PC-9 (cell line): ENCODE data around the gene LEFTY1. TPM values are rescaled to one million over a fixed set of nuclear protein-coding genes. Genes with fewer than 3 reads are reported as not detected.

Experiments
- BruUV-seq: library from RNA; stranded (reverse); fragments of 400-500 nt; replicated peaks from 2 replicates; lab custom pipeline; 2021; lab: Mats Ljungman, UMichigan
- CTCF ChIA-PET: fragments of 300-600 bp; sonication (Branson Sonifier 250); formaldehyde crosslinking; loops from one replicate; lab custom pipeline; 2022; ENCODE audit warnings: antibody characterized with exemption; lab: Charles Lee
- POLR2A ChIA-PET: fragments of 300-600 bp; sonication (Branson Sonifier 250); formaldehyde crosslinking; loops from one replicate; lab custom pipeline; 2022; ENCODE audit warnings: antibody characterized with exemption; ENCODE audit not compliant: unreplicated experiment; lab: Charles Lee
- DNase-seq, 2 experiments: peaks; one replicate each; pipeline versions ENCODE4 v3.0.0 to v3.0.0-alpha.2; 2015 to 2022; ENCODE audit warnings: mixed read lengths in 1 of 2
- H2AFZ ChIP-seq: fragments of 200-600 bp; sonication (generic); 2 replicates; pipeline ENCODE4 v1.8.1; 2017; ENCODE audit warnings: antibody characterized with exemption
- H3F3A ChIP-seq: fragments of 200-600 bp; sonication (generic); 2 replicates; pipeline ENCODE4 v1.8.1; 2017; ENCODE audit warnings: antibody characterized with exemption, mild to moderate bottlenecking, low read depth; ENCODE audit not compliant: insufficient read depth
- H3K27ac ChIP-seq: fragments of 200-600 bp; sonication (generic); 2 replicates; pipeline ENCODE4 v1.6.1; 2016; ENCODE audit warnings: mixed run types
- H3K27me3 ChIP-seq: fragments of 200-600 bp; sonication (generic); 2 replicates; pipeline ENCODE4 v1.6.1; 2016; ENCODE audit warnings: low read depth, mixed run types; ENCODE audit not compliant: insufficient read depth
- H3K36me3 ChIP-seq: fragments of 200-600 bp; sonication (generic); 2 replicates; pipeline ENCODE4 v1.6.1; 2016; ENCODE audit warnings: low read depth, mixed run types
- H3K4me1 ChIP-seq: fragments of 200-600 bp; sonication (generic); replicated peaks from 2 replicates; pipeline ENCODE4 v1.6.1; 2016; ENCODE audit warnings: mixed run types; ENCODE audit not compliant: insufficient read depth
- H3K4me2 ChIP-seq: fragments of 200-600 bp; sonication (generic); 2 replicates; pipeline ENCODE4 v1.6.1; 2017; ENCODE audit warnings: mixed run types
- H3K4me3 ChIP-seq: fragments of 200-600 bp; sonication (generic); 2 replicates; pipeline ENCODE4 v1.6.1; 2016; ENCODE audit warnings: mixed run types
- H3K79me2 ChIP-seq: fragments of 200-600 bp; sonication (generic); 2 replicates; pipeline ENCODE4 v1.6.1; 2017; ENCODE audit warnings: low read depth, mixed run types
- H3K9me2 ChIP-seq: fragments of 200-600 bp; sonication (generic); 2 replicates; pipeline ENCODE4 v1.8.1; 2017; ENCODE audit warnings: mild to moderate bottlenecking; ENCODE audit not compliant: insufficient read depth
- H3K9me3 ChIP-seq: fragments of 200-600 bp; sonication (generic); 2 replicates; pipeline ENCODE4 v1.8.1; 2016; ENCODE audit warnings: low read depth; ENCODE audit not compliant: insufficient read depth
- H4K20me1 ChIP-seq: fragments of 200-600 bp; sonication (generic); 2 replicates; pipeline ENCODE4 v1.8.1; 2017; ENCODE audit not compliant: insufficient read depth
- CTCF ChIP-seq: fragments of 200-600 bp; sonication (generic); conservative IDR thresholded peaks from 2 replicates; pipeline ENCODE4 v1.6.1; 2017; ENCODE audit warnings: mixed run types, antibody characterized with exemption, mild to moderate bottlenecking, moderate library complexity
- EZH2 ChIP-seq: fragments of 200-600 bp; sonication (generic); IDR thresholded peaks from 2 replicates; pipeline ENCODE4 v1.8.0; 2017; ENCODE audit warnings: antibody characterized with exemption, low read depth
- intact Hi-C: fragments of 100-400 bp; cut with micrococcal nuclease; formaldehyde crosslinking; loops from one replicate; pipeline ENCODE4 v1.10.0; 2022; ENCODE audit not compliant: unreplicated experiment
- total RNA-seq: library from RNA; stranded (reverse); gene quantifications from 2 replicates; pipeline ENCODE4 v1.2.3, GENCODE V29; 2021

Gene LEFTY1
- total RNA-seq, 1 experiment from 2014 or later, result not detected

GRCh38 chr1:225917536-225917935 is 28.6 kb upstream of the LEFTY1 start:
- H3K27ac ChIP-seq, result peak overlapping the region; percentile 16; the same call in 1 of the 2 replicates
- no peak overlapping the region for H2AFZ ChIP-seq
- DNase-seq, result no peak
- H3K4me3 ChIP-seq, result no peak overlapping the region
- no peaks in the 10 kb centered on the region for H3K9me2 ChIP-seq
- peaks cover 26% of the 10 kb centered on the region for H3K36me3 ChIP-seq
- no peak for TF ChIP-seq EZH2
- no peak for TF ChIP-seq CTCF
- H3K79me2 ChIP-seq, result peaks cover 21% of the 10 kb centered on the region
- ChIA-PET CTCF (interaction anchor here (0.6 kb wide), 1 partner anchor 89 kb away, joined by 3 read pairs; no protein-coding TSS in a partner anchor), POLR2A (interaction anchor here (0.7 kb wide), 1 partner anchor 449 kb away, joined by 6 read pairs; no protein-coding TSS in a partner anchor)
- peaks cover 16% of the 10 kb centered on the region; the same call in 1 of the 2 replicates for H3F3A ChIP-seq
- intact Hi-C loops, result no loop called here
- H4K20me1 ChIP-seq, result 0 out of 2 replicates have a peak, but pooled peaks cover 5% of the 10 kb centered on the region
- peaks cover 8% of the 10 kb centered on the region for H3K4me1 ChIP-seq
- H3K27me3 ChIP-seq, result no peaks in the 10 kb centered on the region
- H3K9me3 ChIP-seq, result no peaks in the 10 kb centered on the region
- no peak overlapping the region for H3K4me2 ChIP-seq
- BruUV-seq, result no TSS peak

GRCh38 chr1:225917101-225917500 is 28.2 kb upstream of the LEFTY1 start:
- no peak for DNase-seq
- Histone ChIP-seq H3K27ac (no peak overlapping the region), H3F3A (peaks cover 12% of the 10 kb centered on the region; the same call in 1 of the 2 replicates), H3K27me3 (no peaks in the 10 kb centered on the region), H4K20me1 (0 out of 2 replicates have a peak, but pooled peaks cover 5% of the 10 kb centered on the region), H3K4me1 (peaks cover 4% of the 10 kb centered on the region), H3K9me3 (no peaks in the 10 kb centered on the region), H3K79me2 (peaks cover 16% of the 10 kb centered on the region), H3K9me2 (no peaks in the 10 kb centered on the region), H3K36me3 (peaks cover 25% of the 10 kb centered on the region), H2AFZ (no peak overlapping the region), H3K4me3 (no peak overlapping the region), H3K4me2 (no peak overlapping the region)
- BruUV-seq, result no TSS peak
- no peak for TF ChIP-seq CTCF
- TF ChIP-seq EZH2, result no peak
- intact Hi-C loops, result no loop called here
- POLR2A ChIA-PET, result no interaction called here
- CTCF ChIA-PET, result no interaction called here

- Histone ChIP-seq H3K4me2 (no peak overlapping the region), H3K9me2 (no peaks in the 10 kb centered on the region), H3K27me3 (no peaks in the 10 kb centered on the region), H4K20me1 (no peaks in the 10 kb centered on the region), H3K4me3 (no peak overlapping the region), H3K4me1 (no peaks in the 10 kb centered on the region), H3K36me3 (peaks cover 14% of the 10 kb centered on the region; the same call in 1 of the 2 replicates), H3K79me2 (peaks cover 1% of the 10 kb centered on the region), H2AFZ (no peak overlapping the region), H3F3A (peaks cover 8% of the 10 kb centered on the region; the same call in 1 of the 2 replicates), H3K9me3 (no peaks in the 10 kb centered on the region), H3K27ac (no peak overlapping the region)
- intact Hi-C loops, result no loop called here
- POLR2A ChIA-PET, result no interaction called here
- CTCF ChIA-PET, result interaction anchor here (0.6 kb wide), 1 partner anchor 66 kb away, joined by 4 read pairs; no protein-coding TSS in a partner anchor
- no peak for DNase-seq
- BruUV-seq, result no TSS peak
- TF ChIP-seq CTCF (no peak), EZH2 (no peak)
Measured at GRCh38 chr1:225915538-225915991, 26.6 kb upstream of the LEFTY1 start.
